Tongue (tissue), 2 donors: Measurements from ENCODE around the gene TRAPPC1. TPM values are rescaled to one million over a fixed set of nuclear protein-coding genes. Genes with fewer than 3 reads are reported as not detected.
A peak's percentile ranks its signal among the peaks of the same experiment; 100 is the strongest.

Experiments used
- small RNA-seq: library from RNA; depleted of rRNA; stranded (forward); fragments of <200 nt; gene quantifications from one replicate; pipeline ENCODE3, GENCODE V24; 2014; ENCODE audit warnings: low replicate concordance
- total RNA-seq: library from RNA; depleted of rRNA; stranded (reverse); fragments of >200 nt; gene quantifications from one replicate; pipeline ENCODE4 v1.2.3, GENCODE V29; 2014

The TRAPPC1 gene
- total RNA-seq, 1 donor from 2014 or later: 21.7 TPM

Small RNA genes lying within 50 kb of the gene (small RNA-seq; reads per million reads assigned to genes)
- 1.5 reads per million, percentile 88 among the genes with 10 or more reads in this experiment for gene SCARNA21

Other genes starting within 250 kb of the TRAPPC1 start
- gene TP53, start 244.5 kb downstream of the TRAPPC1 start, total RNA-seq: 23.6 TPM
- 5.2 TPM for gene WRAP53, start 243.5 kb downstream of the TRAPPC1 start, total RNA-seq
- 2.3 TPM for gene EFNB3, start 226.7 kb downstream of the TRAPPC1 start, total RNA-seq
- gene DNAH2, start 214.2 kb downstream of the TRAPPC1 start, total RNA-seq: 0.31 TPM
- gene KDM6B, start 97.7 kb downstream of the TRAPPC1 start, total RNA-seq: 8.4 TPM
- 4.5 TPM for gene TMEM88, start 76.9 kb downstream of the TRAPPC1 start, total RNA-seq
- 64.7 TPM for gene NAA38, start 74.4 kb downstream of the TRAPPC1 start, total RNA-seq
- gene CYB5D1, start 73.9 kb downstream of the TRAPPC1 start, total RNA-seq: 12.8 TPM
- 78.9 TPM for gene CHD3, start 43.2 kb downstream of the TRAPPC1 start, total RNA-seq
- 12.5 TPM for gene RNF227, start 15.7 kb downstream of the TRAPPC1 start, total RNA-seq
- 0.82 TPM for gene KCNAB3, start 2.1 kb downstream of the TRAPPC1 start, total RNA-seq
- gene CNTROB, start 260 bp upstream of the TRAPPC1 start, total RNA-seq: 18.2 TPM
- gene GUCY2D, start 70.7 kb upstream of the TRAPPC1 start, total RNA-seq: not detected
- 2.2 TPM for gene ALOX15B, start 107.1 kb upstream of the TRAPPC1 start, total RNA-seq
- 0.72 TPM for gene ALOX12B, start 155.8 kb upstream of the TRAPPC1 start, total RNA-seq
- not detected for gene ALOXE3, start 186.6 kb upstream of the TRAPPC1 start, total RNA-seq
- not detected for gene HES7, start 192.2 kb upstream of the TRAPPC1 start, total RNA-seq
- gene PER1, start 220.5 kb upstream of the TRAPPC1 start, total RNA-seq: 83.3 TPM
- gene VAMP2, start 231.0 kb upstream of the TRAPPC1 start, total RNA-seq: 17.1 TPM
- gene TMEM107, start 244.4 kb upstream of the TRAPPC1 start, total RNA-seq: 5.4 TPM